ENCODE measurements around the gene STRN3.
"Not testable (repeated sequence)": the region's sequence is repeated elsewhere in the genome, so short reads cannot be mapped to it uniquely, and the experiment has no call there.

STRN3 gene

DNA sequence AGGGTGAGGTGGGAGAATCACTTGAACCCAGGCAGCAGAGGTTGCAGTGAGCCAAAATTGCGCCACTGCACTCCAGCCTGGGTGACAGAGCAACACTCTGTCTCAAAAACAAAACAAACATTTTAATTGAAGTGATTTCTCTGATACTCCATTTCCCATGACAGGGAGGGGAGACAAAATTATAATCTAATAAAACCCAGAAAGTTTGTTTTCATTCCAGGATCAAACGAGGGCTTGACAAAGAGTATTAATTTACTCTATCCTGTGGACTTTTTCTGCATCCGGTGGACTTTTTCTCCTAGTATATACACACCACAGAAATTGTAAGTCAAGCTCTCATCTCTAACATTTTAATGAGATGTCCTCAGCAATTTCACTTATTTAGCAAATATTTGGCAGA lies 15.2 kb downstream of the STRN3 start:
- H3K4me1 ChIP-seq (ENCODE audit: insufficient read depth, low read length, severe bottlenecking) = no peaks in the 10 kb centered on the region
- H3K4me3 ChIP-seq (ENCODE audit: low read depth, low read length, poor library complexity, severe bottlenecking) = no peak overlapping the region
- H3K27me3 ChIP-seq (ENCODE audit: insufficient read depth, low read length) = no peaks in the 10 kb centered on the region
- H3K36me3 ChIP-seq (ENCODE audit: insufficient read depth, low read length) = peaks cover 32% of the 10 kb centered on the region
- no peaks in the 10 kb centered on the region for H4K20me1 ChIP-seq (ENCODE audit: insufficient read depth, low read length)
- H3K9me2 ChIP-seq (ENCODE audit: low read depth, low read length) = no peaks in the 10 kb centered on the region
- TF ChIP-seq, protein P1, sequence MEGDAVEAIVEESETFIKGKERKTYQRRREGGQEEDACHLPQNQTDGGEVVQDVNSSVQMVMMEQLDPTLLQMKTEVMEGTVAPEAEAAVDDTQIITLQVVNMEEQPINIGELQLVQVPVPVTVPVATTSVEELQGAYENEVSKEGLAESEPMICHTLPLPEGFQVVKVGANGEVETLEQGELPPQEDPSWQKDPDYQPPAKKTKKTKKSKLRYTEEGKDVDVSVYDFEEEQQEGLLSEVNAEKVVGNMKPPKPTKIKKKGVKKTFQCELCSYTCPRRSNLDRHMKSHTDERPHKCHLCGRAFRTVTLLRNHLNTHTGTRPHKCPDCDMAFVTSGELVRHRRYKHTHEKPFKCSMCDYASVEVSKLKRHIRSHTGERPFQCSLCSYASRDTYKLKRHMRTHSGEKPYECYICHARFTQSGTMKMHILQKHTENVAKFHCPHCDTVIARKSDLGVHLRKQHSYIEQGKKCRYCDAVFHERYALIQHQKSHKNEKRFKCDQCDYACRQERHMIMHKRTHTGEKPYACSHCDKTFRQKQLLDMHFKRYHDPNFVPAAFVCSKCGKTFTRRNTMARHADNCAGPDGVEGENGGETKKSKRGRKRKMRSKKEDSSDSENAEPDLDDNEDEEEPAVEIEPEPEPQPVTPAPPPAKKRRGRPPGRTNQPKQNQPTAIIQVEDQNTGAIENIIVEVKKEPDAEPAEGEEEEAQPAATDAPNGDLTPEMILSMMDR (IDR thresholded peaks at IDR 0.05; ENCODE audit: low read length) = no peak
- TF ChIP-seq EZH2 (IDR thresholded peaks at IDR 0.05; ENCODE audit: borderline replicate concordance, low read length) = no peak
- H3K9me3 ChIP-seq (ENCODE audit: low read length) = no peaks in the 10 kb centered on the region
- H2AFZ ChIP-seq (ENCODE audit: low read length) = no peak overlapping the region
- no peak overlapping the region for H3K4me2 ChIP-seq (ENCODE audit: low read length)
- no peak overlapping the region for H3K27ac ChIP-seq (ENCODE audit: low read depth, low read length, poor library complexity, severe bottlenecking)
- no peaks in the 10 kb centered on the region for H3F3A ChIP-seq (ENCODE audit: insufficient read depth, low read length)
- peaks cover 78% of the 10 kb centered on the region for H3K79me2 ChIP-seq (ENCODE audit: insufficient read depth, low read length)
- H3K9ac ChIP-seq (ENCODE audit: low read length) = no peak overlapping the region

DNA sequence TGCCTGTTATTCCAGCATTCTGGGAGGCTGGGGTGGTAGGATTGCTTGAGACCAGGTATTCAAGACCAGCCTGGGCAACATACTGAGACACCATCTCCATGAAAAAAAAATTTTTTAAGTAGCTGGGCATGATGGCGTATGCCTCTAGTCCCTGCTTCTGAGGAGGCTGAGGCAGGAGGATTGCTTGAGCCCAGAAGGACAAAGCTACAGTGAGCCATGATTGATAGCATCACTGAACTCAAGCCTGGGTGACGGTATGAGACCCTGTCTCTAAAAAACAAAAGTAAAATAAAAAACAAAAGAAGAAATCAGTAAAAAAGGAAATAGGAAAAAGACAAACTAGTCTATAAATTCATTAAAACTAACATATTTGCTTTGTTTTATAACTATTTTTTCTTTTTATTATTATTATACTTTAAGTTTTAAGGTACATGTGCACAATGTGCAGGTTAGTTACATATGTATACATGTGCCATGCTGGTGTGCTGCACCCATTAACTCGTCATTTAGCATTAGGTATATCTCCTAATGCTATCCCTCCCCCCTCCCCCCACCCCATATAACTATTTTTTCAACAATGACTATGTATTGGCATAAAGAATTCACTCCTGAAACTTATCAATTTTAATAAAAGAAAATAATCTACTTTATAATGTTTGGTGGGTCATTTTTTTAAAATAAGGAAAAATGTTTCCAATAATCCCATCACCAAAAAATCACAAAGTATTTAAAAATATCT lies 16.2 kb downstream of the STRN3 start:
- H3K27me3 ChIP-seq (ENCODE audit: insufficient read depth, low read length) = no peaks in the 10 kb centered on the region

DNA sequence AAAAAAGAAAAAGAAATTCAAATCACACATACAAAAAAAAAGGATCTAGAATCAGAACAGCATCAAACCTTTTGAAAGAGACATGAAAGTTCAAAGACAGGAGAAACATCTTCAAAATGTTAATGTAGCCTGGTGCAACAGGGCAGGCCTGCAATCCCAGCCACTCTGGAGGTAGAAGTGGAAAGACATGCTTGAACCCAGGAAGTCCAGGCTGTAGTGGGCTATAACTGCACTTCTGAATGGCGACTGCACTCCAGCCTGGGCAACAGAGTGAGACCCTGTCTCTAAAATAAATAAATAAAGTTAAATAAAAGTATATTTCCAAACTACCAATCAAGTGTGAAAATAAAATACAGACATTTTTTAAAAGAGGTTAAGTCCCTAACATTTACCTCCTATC lies 19.5 kb downstream of the STRN3 start:
- Histone ChIP-seq H3K27me3 (ENCODE audit: insufficient read depth, low read length) (no peaks in the 10 kb centered on the region), H3K9me2 (ENCODE audit: low read depth, low read length) (no peaks in the 10 kb centered on the region), H3K79me2 (ENCODE audit: insufficient read depth, low read length) (peaks cover 39% of the 10 kb centered on the region), H3K4me1 (ENCODE audit: insufficient read depth, low read length, severe bottlenecking) (no peaks in the 10 kb centered on the region), H3K9ac (ENCODE audit: low read length) (no peak overlapping the region), H3F3A (ENCODE audit: insufficient read depth, low read length) (no peaks in the 10 kb centered on the region), H3K4me2 (ENCODE audit: low read length) (no peak overlapping the region), H4K20me1 (ENCODE audit: insufficient read depth, low read length) (no peaks in the 10 kb centered on the region), H3K36me3 (ENCODE audit: insufficient read depth, low read length) (peaks cover 22% of the 10 kb centered on the region), H2AFZ (ENCODE audit: low read length) (no peak overlapping the region), H3K27ac (ENCODE audit: low read depth, low read length, poor library complexity, severe bottlenecking) (no peak overlapping the region), H3K4me3 (ENCODE audit: low read depth, low read length, poor library complexity, severe bottlenecking) (no peak overlapping the region), H3K9me3 (ENCODE audit: low read length) (no peaks in the 10 kb centered on the region)
- TF ChIP-seq, protein P1 (IDR thresholded peaks at IDR 0.05; ENCODE audit: low read length) = no peak
- TF ChIP-seq EZH2 (IDR thresholded peaks at IDR 0.05; ENCODE audit: borderline replicate concordance, low read length) = no peak

More for the DNA sequence above, 16.2 kb downstream of the STRN3 start:
- no peaks in the 10 kb centered on the region for H4K20me1 ChIP-seq (ENCODE audit: insufficient read depth, low read length)
- TF ChIP-seq EZH2 (IDR thresholded peaks at IDR 0.05; ENCODE audit: borderline replicate concordance, low read length) = no peak
- TF ChIP-seq, protein P1 (IDR thresholded peaks at IDR 0.05; ENCODE audit: low read length) = no peak
- H3K36me3 ChIP-seq (ENCODE audit: insufficient read depth, low read length) = peaks cover 32% of the 10 kb centered on the region
- H3K4me1 ChIP-seq (ENCODE audit: insufficient read depth, low read length, severe bottlenecking) = no peaks in the 10 kb centered on the region
- no peak overlapping the region for H3K4me2 ChIP-seq (ENCODE audit: low read length)
- H3K9me2 ChIP-seq (ENCODE audit: low read depth, low read length) = no peaks in the 10 kb centered on the region
- H3K27ac ChIP-seq (ENCODE audit: low read depth, low read length, poor library complexity, severe bottlenecking) = no peak overlapping the region
- H3K9me3 ChIP-seq (ENCODE audit: low read length) = no peaks in the 10 kb centered on the region
- no peak overlapping the region for H2AFZ ChIP-seq (ENCODE audit: low read length)
- H3K79me2 ChIP-seq (ENCODE audit: insufficient read depth, low read length) = peaks cover 69% of the 10 kb centered on the region
- H3K9ac ChIP-seq (ENCODE audit: low read length) = no peak overlapping the region
- no peak overlapping the region for H3K4me3 ChIP-seq (ENCODE audit: low read depth, low read length, poor library complexity, severe bottlenecking)
- no peaks in the 10 kb centered on the region for H3F3A ChIP-seq (ENCODE audit: insufficient read depth, low read length)

DNA sequence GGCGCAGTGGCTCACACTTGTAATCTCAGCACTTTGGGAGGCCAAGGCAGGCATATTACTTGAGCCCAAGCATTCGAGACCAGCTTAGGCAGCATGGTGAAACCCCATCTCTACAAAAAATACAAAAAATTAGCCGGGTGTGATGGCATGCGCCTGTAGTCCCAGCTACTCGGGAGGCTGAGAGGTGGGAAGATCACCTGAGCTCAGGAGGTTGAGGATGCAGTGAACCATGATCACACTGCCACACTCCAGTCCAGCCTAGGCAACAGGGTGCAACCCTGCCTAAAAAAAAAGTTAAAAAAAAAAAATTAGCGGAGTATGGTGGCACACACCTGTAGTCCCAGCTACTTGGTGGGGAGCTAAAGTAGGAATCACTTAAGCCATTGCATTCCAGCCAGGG lies 22.2 kb downstream of the STRN3 start:
- H3K9ac ChIP-seq (ENCODE audit: low read length); H2AFZ ChIP-seq (ENCODE audit: low read length); H3K27me3 ChIP-seq (ENCODE audit: insufficient read depth, low read length); H3K9me2 ChIP-seq (ENCODE audit: low read depth, low read length); H3K4me3 ChIP-seq (ENCODE audit: low read depth, low read length, poor library complexity, severe bottlenecking); H3K4me2 ChIP-seq (ENCODE audit: low read length); H4K20me1 ChIP-seq (ENCODE audit: insufficient read depth, low read length); H3F3A ChIP-seq (ENCODE audit: insufficient read depth, low read length); H3K27ac ChIP-seq (ENCODE audit: low read depth, low read length, poor library complexity, severe bottlenecking); H3K4me1 ChIP-seq (ENCODE audit: insufficient read depth, low read length, severe bottlenecking): not testable (repeated sequence)
- Histone ChIP-seq H3K9me3 (ENCODE audit: low read length) (peaks cover 11% of the 10 kb centered on the region; the same call in 1 of the 2 replicates), H3K36me3 (ENCODE audit: insufficient read depth, low read length) (peaks cover 42% of the 10 kb centered on the region), H3K79me2 (ENCODE audit: insufficient read depth, low read length) (peaks cover 44% of the 10 kb centered on the region)

All from OCI-LY1 (cell line).